Hippocampal formation (tissue), 2 donors: Measurements from ENCODE around the gene GET3.

ENCODE experiments used
- DNase-seq, 2 donors: peaks; one replicate each; lab custom pipeline; 2025; lab: John Stamatoyannopoulos, UW

The GET3 gene

DNA sequence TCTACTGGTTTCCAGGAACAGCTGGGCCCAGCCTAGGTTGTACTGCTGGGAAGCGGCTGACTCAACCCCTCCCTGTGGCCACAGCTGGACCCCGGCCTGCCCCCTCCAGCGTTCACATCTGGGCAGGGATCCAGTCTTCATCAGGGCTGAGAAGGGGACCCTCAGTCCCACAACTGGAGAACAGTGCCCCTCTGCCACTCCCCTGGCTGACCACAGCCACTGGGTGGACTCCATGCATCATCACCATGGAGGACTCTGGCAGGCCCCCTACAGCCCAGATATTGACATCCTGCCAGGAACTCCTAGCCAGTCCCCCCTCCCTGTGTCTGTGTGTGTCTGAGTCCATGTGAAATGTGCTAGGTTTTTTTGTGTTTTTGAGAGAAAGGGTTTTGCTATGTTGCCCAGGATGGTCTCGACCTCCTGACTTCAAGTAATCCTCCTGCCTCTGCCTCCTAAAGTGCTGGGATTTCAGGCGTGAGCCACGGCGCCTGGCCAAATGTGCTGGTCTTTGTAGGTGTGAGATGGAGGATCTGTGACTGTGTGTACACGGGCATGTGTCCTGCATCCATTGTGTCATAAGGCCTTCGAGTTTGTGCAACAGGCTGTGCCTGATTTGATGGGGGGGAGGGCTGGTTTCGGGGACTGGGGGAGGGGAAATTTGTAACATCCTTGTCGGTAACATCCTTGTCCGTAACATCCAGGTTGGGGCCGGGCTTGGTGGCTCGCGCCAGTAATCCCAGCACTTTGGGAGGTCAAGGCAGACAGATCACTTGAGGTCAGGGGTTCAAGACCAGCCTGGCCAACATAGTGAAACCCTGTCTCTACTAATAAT, 42.1 kb downstream of the GET3 start:
- no peak for DNase-seq

DNA sequence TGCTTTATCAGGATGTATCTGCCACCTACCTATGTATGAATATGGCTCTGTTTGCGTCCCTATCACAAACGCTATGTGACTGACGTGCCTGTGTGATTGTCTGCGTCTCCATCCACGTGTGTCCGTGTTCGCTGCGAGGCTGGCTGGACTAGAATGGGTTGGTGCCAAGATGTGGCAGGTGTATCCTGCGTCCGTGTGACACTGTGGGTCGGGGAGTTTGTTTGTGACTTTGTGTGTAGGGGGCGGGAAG, 44.8 kb downstream of the GET3 start:
- DNase-seq: no peak

DNA sequence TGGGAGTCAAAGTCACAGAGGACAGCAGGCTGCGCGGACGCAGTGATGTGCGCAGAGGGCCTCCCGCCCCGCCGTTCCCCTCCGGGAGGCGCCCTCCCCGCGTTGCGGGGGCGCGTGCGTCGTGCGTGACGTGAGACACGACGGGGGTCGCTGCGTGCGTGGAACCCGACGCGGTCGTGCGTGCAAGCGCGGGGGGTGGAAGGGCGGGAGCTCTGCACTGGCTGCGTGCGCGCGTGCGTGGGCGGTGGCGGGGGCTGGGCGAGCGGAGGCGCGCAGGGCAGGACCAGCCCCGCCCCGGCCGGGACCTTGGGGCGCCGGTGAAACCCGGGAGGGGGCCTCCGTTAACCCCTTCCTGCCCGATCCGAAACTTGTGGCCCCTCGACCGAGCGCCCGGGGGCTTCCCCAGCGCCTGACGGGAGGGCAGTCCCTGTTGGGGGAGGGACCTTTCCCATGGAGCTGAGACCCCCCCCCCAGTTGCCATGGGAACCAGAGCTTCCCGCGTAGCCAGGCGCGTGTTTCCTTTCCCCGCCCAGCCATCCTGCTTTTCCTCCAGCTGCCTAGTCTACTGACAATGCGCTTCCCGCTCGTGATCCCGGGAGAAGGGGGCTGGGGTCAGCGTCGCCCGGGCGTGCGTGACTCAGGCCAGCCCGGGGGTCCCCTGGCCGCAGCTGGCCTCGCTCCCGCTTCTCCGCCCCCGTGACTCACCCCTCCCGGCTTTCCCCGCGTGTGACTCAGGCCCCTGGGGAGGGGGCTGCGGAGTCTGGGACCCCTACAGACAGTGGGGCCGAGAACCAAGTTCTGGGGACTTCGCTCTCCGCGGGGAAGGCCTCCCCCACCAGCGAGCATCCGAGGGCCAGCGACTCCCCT, 45.4 kb downstream of the GET3 start:
- peak; percentile 74 to 75 for DNase-seq

DNA sequence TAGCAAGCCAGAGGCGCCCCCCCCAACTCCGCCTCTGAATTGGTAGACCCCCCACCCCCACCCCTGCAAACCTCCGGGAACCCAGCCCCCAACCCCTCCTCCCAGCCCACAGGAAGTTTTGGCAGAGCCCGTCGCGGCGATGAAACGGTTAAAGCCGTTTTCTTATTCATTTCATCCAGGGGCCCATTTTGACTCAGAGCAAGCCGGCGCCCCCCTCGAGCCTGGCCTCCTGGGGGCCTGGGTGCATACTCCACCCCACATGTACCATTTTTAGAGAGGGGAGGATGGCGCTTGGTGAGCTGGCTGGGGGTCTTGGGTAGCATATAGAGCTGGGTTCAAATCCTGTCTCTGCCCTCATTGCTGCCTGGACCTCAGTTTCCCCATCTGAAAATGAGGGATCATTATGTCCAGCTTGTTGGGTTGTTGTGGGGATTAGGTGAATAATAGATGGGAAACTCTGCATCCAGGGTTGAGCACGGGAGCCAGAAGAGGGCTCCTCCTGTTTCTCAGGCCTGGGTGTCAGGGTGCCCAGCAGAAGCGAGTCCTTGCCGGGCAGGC, 46.1 kb downstream of the GET3 start:
- DNase-seq: no peak

DNA sequence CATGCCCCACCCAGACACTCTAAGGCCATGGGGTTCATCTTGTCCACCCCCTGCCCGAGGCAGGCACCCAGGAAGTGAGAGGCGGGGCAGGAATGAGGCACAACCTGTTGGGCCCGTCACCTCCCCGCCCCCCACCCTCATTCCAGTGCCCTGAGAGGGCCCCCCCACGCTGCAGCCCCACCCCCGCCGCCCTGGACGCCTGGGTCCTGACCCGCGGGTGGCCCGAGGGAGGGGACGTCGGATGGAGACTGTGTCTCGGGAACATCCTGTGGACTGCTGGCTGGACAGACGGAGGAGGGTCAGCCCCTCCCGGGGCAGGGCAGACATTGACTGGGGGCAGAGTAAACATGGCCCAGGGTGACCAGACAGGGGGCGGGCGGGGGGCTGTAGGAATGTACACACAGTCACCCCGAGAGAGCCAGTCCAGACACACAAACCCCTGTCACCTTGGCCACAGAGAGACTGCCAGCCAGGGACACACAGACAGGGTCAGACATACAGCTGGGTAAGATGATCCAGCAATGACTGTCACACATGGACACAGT, 46.6 kb downstream of the GET3 start:
- no peak for DNase-seq

DNA sequence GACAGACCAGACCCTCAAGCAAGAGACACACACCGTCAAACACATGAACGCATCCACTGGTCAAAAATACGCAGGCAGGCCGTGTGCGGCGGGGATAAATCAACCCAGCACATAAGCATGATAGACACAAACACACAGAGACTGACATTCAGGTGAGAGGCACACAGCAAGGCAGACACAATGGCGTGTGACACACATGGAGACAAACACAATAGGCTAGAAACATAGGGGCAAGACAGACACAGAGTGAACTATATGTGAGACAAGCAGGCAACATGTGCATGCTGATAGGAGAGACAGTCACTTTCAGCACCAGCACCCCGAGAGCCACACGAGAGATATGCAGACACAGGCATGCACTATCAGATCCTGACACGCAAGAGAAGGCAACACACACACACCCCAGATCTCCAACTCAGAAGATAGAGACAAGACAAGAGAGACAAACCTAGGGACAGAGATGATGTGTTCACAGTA, 47.1 kb downstream of the GET3 start:
- DNase-seq: no peak

DNA sequence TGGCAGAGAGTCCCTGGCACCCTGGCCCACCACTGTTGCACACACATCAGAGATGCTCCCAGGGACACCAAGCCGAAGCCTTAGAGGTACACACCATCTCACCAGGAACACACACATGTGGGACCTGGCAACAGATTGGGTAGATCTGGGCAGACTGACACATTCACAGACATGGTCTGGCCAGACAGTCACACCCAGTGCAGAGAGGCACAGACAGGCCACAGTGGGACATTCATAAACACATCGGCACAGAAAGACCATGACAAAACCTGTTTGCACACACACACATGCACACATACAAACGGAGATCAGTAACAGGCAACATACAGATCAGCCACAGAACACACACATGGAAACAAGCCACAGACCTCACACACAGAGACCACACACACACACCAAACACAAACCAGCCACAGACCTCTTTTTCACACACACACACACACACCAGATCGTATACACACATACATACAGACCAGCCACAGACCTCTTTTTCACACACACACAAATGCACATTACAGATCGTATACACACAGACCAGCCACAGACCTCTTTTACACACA, 47.7 kb downstream of the GET3 start:
- no peak for DNase-seq

DNA sequence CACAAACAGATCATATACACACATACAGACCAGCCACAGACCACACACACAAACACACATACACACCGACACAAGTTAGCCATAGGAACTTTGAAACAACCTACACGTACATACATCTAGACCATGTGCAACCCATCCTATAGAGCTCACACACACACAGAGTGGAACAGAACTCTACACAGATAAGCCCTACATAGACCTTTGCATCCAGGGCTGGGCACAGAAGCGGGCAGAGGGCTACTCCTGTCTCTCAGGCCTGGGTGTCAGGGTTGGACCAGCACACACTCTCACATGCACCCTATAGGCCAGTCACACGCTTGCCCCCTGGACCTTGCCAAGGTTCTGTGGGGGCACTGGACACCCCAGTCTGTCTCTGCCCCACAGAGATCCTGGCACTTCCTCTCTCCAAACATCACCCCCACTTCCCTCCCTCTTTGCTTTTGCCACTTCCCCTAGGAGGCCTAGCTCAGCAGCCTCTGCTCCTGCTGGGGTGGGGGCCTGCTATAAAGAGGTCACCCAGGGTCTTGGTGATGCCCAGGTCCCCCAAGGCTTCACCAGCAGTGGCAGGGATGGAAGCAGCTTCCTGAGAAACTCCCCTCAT, 48.2 kb downstream of the GET3 start:
- peak; percentile 17 to 37 for DNase-seq

DNA sequence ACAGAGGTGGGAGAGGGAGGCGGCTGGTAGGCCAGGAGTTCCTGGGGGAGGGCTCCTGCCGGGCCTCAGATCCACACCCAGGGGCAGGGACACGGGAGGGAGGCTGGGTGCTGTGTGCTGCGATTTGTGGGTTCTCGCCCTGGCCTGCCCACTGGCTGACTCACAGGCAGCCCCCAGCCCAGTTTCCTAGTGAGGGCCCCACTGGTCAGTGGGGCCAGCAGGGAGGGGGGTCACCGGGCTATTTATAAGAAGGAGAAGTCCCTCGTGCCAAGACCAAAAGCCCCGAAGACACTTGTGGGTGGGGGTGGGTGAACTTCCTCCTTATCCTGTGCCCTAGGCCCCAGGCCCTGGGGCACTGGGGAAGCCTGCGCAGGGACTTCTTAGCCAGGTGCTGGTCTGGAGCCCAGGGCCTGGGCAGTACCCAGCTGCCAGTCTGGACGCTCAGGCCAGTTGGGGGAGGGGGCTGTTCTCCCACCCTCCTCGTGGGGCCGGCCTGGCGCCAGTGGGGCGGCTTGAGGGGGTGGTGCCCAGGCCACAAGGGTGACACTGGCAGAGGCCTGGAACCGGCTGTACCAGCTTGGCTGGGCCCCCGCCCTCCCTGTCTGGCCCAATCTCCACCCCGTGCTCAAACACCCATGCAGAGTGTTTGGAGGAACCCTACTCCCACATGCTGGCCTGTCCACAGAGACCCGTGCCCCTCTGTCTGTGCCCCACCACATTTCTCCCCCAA, 49.0 kb downstream of the GET3 start:
- DNase-seq: peak; percentile 45 to 56

DNA sequence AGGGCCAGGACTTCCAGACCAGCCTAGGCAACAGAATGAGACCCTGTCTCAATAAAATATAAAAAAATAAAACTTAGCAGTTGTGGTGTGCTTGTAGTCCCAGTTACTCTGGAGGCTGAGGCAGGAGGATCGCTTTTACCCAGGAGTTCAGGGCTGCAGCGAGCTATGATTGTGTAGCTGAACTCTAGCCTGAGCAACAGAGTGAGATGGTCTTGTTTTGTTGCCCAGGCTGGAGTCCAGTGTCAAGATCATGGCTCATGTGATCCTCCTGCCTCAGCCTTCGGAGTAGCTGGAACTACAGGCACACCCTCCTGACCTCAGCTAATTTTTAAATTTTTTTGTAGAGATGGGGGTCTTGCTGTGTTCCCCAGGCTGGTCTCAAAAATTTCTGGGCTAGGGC, 49.7 kb downstream of the GET3 start:
- DNase-seq: no peak

DNA sequence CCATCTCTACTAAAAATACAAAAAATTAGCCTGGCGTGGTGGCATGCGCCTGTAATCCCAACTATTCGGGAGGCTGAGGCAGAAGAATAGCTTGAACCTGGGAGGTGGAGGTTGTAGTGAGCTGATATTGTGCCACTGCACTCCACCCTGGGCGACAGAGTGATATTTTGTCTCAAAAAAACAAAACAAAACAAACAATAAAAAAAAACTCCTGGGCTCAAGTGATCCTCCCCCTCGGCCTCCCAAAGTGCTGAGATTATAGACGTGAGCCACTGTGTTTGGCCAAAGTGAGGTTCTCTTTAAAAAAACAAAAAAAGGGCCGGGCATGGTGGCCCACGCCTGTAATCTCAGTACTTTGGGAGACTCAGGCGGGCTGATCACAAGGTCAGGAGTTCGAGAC, 50.2 kb downstream of the GET3 start:
- DNase-seq: no peak

DNA sequence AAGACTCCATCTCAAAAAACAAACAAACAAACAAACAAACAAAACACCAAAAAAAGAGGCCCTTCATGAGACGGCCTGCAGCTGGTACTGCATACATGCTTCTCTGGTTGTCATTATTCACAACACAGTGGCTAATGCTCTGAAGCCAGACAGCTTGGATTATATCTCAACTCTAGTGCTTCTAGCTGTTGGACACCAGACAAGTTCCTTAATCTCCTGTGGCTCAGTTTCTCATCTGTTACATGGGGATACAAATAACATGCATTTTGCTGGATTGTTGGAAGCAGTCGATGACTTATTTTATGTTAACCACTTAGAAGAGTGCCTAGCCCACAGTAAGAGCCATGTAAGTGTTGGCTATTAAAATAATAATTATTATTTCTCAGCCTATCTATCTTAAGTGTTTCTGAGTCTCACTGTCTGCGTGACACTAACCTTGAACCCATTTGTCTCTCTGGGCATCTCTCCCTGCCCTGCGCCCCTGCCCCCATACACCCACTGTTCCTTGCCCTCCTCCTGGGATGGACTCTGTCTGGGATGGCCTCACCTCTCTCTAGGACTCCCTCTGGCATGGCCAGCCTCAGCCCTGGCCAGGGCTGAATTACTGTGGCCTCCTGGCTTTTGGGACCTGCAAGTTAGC, 50.9 kb downstream of the GET3 start:
- DNase-seq: no peak

DNA sequence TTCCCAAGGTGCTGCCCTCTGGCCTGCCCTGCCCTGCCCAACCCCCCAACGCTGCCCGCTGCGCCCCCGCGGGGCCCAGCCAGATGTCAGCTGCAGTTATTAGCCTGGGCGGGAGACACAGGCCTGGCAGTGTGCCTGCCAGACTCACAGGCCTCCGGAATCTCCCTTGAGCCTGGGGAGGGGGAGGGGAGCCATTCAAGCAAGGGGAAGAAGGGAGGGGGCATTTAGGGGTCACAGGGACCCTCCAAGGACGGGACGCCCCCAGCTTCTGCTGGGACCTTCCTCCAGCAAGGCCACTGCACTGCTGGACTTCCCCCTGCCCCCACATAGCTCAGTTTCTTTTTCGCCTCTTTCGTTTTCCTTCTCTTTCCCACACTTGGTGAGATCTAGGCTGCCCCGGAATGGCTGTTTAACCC, 51.4 kb downstream of the GET3 start:
- peak in 1 of 2 donors; percentile 52 for DNase-seq

DNA sequence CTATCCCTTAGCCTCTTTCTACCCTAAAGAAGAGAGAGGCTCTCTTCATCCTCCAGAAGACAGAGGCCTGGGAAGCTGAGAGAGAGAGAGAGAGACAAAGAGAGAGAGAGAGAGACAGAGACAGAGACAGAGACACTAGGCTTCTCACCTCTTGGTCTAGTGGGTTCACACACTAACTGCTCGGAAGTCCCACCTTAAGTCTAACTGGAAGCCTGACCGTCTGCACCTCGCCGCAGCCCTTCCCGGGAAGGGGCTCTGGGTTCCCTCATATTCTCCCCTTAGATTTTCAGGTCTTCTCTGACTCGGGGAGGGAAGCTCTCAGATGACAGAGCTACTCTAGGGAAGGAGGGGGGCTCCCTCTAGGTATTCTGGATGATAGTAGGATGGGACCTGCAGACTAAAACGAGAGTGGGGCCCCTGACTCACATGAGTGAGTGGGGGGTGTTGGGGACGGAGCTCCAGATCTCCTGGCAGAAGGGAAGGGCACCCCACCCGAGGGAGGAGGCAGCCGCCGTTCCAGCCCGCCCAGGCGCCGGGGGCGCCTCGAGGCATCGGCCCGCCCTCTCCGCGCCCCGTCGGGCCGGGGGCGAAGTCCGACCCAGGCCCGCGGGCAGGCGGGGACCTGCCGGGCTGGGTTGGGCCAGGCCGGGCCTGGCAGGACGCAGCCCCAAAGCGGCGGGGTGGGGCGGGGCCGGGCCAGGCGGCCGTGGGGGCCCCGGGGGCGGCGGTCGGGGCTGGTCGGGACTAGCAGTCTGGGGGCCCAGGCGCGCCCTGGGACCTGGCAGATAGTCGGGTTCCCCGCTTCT, 52.0 kb downstream of the GET3 start:
- peak in 1 of 2 donors; percentile 12 for DNase-seq

DNA sequence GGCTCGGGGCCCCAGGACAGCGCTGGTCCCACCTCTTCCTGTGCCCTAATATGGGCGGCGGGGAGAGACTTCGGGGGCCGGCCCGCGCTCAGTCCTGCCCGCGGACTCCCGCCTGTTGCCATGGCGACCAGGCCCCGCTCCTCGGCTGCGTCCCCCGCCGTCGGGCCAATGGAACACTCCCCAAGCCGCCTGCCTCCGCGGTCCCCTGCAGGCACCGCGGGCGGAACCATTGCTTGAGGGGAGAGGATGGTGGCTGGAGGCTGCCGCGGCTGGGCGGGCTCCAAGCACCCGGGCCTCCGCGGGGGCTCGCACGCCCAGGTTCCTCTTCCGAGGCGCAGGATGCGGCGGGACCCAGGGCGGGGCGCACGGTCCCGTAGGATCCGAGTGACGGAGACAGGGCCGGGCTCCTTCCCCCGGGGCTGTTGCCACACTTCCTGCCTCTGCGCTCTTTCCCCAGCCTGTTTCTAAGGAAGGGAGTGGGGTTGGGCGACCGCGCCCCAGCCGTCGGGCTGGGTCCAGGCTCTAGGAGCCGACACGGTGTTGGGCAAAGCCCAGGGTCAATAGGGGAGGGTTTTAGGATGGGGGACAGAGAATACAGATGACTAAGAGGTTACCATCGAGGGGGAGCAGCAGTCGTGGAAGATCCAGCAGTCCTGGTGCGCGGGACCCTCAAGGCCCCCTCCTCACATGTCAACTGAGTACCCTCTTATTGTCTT, 52.8 kb downstream of the GET3 start:
- DNase-seq: peak; percentile 89 to 94

DNA sequence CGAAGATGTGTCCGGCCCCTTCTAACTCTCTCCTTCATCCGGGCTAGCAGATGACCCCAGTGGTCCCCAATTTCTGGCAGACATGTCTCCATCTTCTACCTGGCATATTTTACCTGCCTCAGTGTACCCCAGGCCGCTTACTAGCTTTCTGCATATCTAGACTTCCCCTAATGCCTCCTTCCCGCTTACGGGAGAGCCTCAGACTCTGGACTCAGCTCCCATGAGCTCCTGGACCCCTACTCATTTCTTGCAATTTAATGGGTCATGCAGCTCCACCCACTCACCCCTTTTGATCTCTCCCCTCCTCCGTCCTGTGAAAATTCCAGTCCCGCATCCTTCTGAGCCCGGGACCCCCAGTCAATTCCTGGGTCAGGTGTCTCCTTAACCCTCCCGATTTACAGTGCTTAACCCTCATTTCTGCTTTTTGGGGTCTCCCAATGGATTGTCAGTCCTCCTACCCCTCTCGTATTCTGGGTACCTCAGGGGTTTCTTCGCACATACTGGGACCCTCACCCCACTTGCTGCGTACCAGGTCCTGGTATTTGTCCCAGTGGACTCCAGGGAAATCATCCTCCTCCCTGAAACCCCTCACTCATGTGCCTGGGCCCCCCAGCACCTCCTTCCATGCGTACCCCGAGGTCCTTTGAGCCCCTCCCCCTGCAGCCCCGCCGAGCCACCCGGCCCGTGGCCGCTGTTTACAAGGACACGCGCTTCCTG, 53.5 kb downstream of the GET3 start:
- DNase-seq: peak; percentile 42 to 44

DNA sequence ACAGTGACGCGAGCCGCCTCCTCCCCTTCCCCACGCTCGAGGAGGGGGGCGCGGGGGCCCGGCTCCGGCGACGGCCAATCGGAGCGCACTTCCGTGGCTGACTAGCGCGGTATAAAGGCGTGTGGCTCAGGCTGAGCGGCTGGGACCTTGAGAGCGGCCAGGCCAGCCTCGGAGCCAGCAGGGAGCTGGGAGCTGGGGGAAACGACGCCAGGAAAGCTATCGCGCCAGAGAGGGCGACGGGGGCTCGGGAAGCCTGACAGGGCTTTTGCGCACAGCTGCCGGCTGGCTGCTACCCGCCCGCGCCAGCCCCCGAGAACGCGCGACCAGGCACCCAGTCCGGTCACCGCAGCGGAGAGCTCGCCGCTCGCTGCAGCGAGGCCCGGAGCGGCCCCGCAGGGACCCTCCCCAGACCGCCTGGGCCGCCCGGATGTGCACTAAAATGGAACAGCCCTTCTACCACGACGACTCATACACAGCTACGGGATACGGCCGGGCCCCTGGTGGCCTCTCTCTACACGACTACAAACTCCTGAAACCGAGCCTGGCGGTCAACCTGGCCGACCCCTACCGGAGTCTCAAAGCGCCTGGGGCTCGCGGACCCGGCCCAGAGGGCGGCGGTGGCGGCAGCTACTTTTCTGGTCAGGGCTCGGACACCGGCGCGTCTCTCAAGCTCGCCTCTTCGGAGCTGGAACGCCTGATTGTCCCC, 54.2 kb downstream of the GET3 start, which contains the start of gene JUNB:
JUNB (plus strand) TSS at position 142 of the 706 bp plus-strand sequence; CDS start at position 428, 286 bp downstream.
- peak; percentile 95 to 98 for DNase-seq
